ENCODE measurements around the gene C3AR1. TPM values are rescaled to one million over a fixed set of nuclear protein-coding genes. Genes with fewer than 3 reads are reported as not detected.

C3AR1 gene
- total RNA-seq, 2 experiments from 2014 or later, result 1.4 TPM

DNA sequence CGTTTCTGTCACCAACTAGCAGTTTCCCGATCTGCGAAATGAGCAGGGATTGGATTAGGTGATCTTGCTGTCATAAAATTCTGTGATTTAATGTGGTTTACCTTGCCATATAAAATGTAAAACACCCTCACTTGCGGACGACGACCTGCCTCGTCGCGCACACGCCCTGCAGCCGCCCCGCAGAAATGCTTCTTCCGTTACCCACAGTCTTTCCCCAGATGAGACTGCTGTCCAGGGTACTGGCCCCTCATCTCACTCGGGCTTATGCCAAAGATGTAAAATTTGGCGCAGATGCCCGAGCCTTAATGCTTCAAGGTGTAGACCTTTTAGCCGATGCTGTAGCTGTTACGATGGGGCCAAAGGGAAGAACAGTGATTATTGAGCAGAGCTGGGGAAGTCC is 51.3 kb downstream of the C3AR1 start:
- Histone ChIP-seq H3K4me1 (ENCODE audit: insufficient read depth, low read length) (peaks cover 14% of the 10 kb centered on the region), H3K27me3 (ENCODE audit: control insufficient read depth in 1 of 2, insufficient read depth in 2 of 2, low read length in 2 of 2) (peaks cover 15 to 19% of the 10 kb centered on the region in 2 experiments), H3K4me3 (ENCODE audit: low read length) (no peak overlapping the region), H3K27ac (ENCODE audit: low read depth in 1 of 2, low read length in 2 of 2) (no peak overlapping the region), H3K9me3 (ENCODE audit: control insufficient read depth in 1 of 2, insufficient read depth in 1 of 2, low read length in 2 of 2) (peaks cover 0 to 9% of the 10 kb centered on the region in 2 experiments), H3K36me3 (ENCODE audit: insufficient read depth, low read length) (no peaks in the 10 kb centered on the region)
- ChIA-PET CTCF (interaction anchor here (1.2 kb wide), 1 partner anchor 9 kb away, joined by 5 read pairs; no protein-coding TSS in a partner anchor), POLR2A (no interaction called here)
- Mint-ChIP-seq H3K27ac (no peak overlapping the region), H3K36me3 (ENCODE audit: low read depth) (no peaks in the 10 kb centered on the region), H3K4me3 (peak overlapping the region; percentile 25), H3K27me3 (peaks cover 44% of the 10 kb centered on the region), H3K9me3 (no peaks in the 10 kb centered on the region), H3K4me1 (ENCODE audit: low read depth) (peaks cover 5% of the 10 kb centered on the region)
- no peak for ATAC-seq (ENCODE audit: poor library complexity)
- no peak for DNase-seq
- intact Hi-C loops (cut with DNase I, micrococcal nuclease), result no loop called here
- TF ChIP-seq, protein P1, sequence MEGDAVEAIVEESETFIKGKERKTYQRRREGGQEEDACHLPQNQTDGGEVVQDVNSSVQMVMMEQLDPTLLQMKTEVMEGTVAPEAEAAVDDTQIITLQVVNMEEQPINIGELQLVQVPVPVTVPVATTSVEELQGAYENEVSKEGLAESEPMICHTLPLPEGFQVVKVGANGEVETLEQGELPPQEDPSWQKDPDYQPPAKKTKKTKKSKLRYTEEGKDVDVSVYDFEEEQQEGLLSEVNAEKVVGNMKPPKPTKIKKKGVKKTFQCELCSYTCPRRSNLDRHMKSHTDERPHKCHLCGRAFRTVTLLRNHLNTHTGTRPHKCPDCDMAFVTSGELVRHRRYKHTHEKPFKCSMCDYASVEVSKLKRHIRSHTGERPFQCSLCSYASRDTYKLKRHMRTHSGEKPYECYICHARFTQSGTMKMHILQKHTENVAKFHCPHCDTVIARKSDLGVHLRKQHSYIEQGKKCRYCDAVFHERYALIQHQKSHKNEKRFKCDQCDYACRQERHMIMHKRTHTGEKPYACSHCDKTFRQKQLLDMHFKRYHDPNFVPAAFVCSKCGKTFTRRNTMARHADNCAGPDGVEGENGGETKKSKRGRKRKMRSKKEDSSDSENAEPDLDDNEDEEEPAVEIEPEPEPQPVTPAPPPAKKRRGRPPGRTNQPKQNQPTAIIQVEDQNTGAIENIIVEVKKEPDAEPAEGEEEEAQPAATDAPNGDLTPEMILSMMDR (IDR thresholded peaks at IDR 0.05), result no peak

DNA sequence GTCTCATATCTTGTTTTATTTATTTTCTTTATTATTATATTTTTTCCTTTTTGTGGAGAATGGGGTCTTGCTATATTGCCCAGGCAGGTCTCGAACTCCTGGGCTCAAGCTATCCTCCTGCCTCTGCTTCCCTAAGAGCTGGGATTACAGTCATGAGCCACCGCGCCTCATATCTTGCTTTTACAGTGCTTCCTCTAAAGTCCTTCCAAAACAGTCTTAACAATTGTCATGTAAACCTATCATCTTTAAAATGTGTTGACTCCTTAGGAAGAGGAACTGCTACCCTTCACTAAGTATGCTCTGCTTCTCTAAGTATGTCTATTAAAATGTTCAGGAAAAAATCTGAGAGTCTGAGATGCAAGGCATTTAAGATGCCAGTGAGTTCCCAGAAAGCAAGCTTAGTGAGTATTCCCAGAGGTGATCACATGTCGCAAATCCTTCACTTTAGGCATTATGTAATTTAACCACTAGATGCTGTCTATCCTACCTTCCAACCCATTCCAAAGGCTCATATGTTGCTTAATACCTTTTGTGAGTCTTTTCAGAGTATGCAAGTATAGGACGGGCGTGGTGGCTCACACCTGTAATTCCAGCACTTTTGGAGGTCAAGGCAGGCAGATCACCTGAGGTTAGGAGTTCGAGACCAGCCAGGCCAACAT is 53.4 kb downstream of the C3AR1 start:
- Histone ChIP-seq H3K4me1 (ENCODE audit: insufficient read depth, low read length) (no peaks in the 10 kb centered on the region), H3K4me3 (ENCODE audit: low read length) (no peak overlapping the region), H3K27me3 (ENCODE audit: control insufficient read depth in 1 of 2, insufficient read depth in 2 of 2, low read length in 2 of 2) (peaks cover 13 to 15% of the 10 kb centered on the region in 2 experiments), H3K9me3 (ENCODE audit: control insufficient read depth in 1 of 2, insufficient read depth in 1 of 2, low read length in 2 of 2) (no peaks in the 10 kb centered on the region), H3K27ac (ENCODE audit: low read depth in 1 of 2, low read length in 2 of 2) (no peak overlapping the region), H3K36me3 (ENCODE audit: insufficient read depth, low read length) (no peaks in the 10 kb centered on the region)
- no peaks in the 10 kb centered on the region for H3K36me3 Mint-ChIP-seq (ENCODE audit: low read depth)
- TF ChIP-seq, protein P1 (IDR thresholded peaks at IDR 0.05), result no peak
- no peak overlapping the region for H3K4me3 Mint-ChIP-seq
- DNase-seq, result no peak
- no peak for ATAC-seq (ENCODE audit: poor library complexity)
- POLR2A ChIA-PET, result no interaction called here
- no peaks in the 10 kb centered on the region for H3K9me3 Mint-ChIP-seq
- H3K27me3 Mint-ChIP-seq, result peaks cover 39% of the 10 kb centered on the region
- intact Hi-C loops (cut with DNase I, micrococcal nuclease), result no loop called here
- H3K27ac Mint-ChIP-seq, result no peak overlapping the region
- CTCF ChIA-PET, result interaction anchor here (1.6 kb wide), 1 partner anchor 17 kb away, joined by 3 read pairs; no protein-coding TSS in a partner anchor
- H3K4me1 Mint-ChIP-seq (ENCODE audit: low read depth), result no peaks in the 10 kb centered on the region

DNA sequence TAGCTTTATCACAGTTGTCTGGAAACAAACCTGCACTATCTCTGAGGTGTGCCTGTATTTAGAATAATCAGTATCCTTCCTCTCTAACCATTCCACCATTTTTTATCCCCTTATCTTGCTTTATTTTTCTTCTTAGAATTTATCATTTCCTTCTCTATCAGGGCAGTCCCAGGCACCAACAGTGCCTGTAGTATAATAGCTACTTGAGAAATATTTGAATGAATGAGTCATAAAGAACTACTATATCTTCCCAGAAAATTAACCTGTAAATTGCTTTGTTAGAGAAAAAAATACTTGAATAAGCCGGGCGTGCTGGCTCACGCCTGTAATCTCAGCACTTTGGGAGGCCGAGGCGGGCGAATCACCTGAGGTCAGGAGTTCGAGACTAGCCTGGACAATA is 54.8 kb downstream of the C3AR1 start:
- Histone ChIP-seq H3K27me3 (ENCODE audit: control insufficient read depth in 1 of 2, insufficient read depth in 2 of 2, low read length in 2 of 2) (peaks cover 9% of the 10 kb centered on the region in 2 experiments), H3K27ac (ENCODE audit: low read depth in 1 of 2, low read length in 2 of 2) (no peak overlapping the region), H3K36me3 (ENCODE audit: insufficient read depth, low read length) (no peaks in the 10 kb centered on the region), H3K9me3 (ENCODE audit: control insufficient read depth in 1 of 2, insufficient read depth in 1 of 2, low read length in 2 of 2) (no peaks in the 10 kb centered on the region), H3K4me3 (ENCODE audit: low read length) (no peak overlapping the region), H3K4me1 (ENCODE audit: insufficient read depth, low read length) (no peaks in the 10 kb centered on the region)
- ATAC-seq (ENCODE audit: poor library complexity) (no peak), DNase-seq (no peak)
- Mint-ChIP-seq H3K9me3 (no peaks in the 10 kb centered on the region), H3K27me3 (peaks cover 30% of the 10 kb centered on the region), H3K4me3 (no peak overlapping the region), H3K27ac (no peak overlapping the region), H3K4me1 (ENCODE audit: low read depth) (no peaks in the 10 kb centered on the region), H3K36me3 (ENCODE audit: low read depth) (no peaks in the 10 kb centered on the region)
- CTCF ChIA-PET, result interaction anchor here (1.6 kb wide), 1 partner anchor 16 kb away, joined by 3 read pairs; no protein-coding TSS in a partner anchor
- intact Hi-C loops (cut with DNase I, micrococcal nuclease), result no loop called here
- TF ChIP-seq, protein P1 (IDR thresholded peaks at IDR 0.05), result no peak
- POLR2A ChIA-PET, result interaction anchor here (0.6 kb wide), 1 partner anchor 21 kb away, joined by 3 read pairs; the partner anchor contains the start of gene FOXJ2

Other genes with a start within 250 kb of the C3AR1 start
- under 1 TPM; 0.45 to 0.52 TPM for gene SLC2A14, start 193.4 kb downstream of the C3AR1 start, total RNA-seq
- gene SLC2A3, start 130.2 kb downstream of the C3AR1 start, total RNA-seq, result 100 to 1,000 TPM; 929 to 939 TPM
- gene FOXJ2, start 33.6 kb downstream of the C3AR1 start, total RNA-seq, result 10 to 100 TPM; 36.3 to 38.5 TPM
- 100 to 1,000 TPM; 119 to 121 TPM for gene NECAP1, start 15.9 kb upstream of the C3AR1 start, total RNA-seq
- gene CLEC4A, start 57.3 kb upstream of the C3AR1 start, total RNA-seq, result 1 to 10 TPM in 1 of 2 experiments, under 1 TPM in 1; 0.39 to 1.0 TPM
- gene ZNF705A, start 90.7 kb upstream of the C3AR1 start, total RNA-seq, result under 1 TPM in 1 of 2 experiments, not detected in 1; 0.08 TPM
- under 1 TPM; 0.30 to 0.47 TPM for gene FAM90A1, start 161.3 kb upstream of the C3AR1 start, total RNA-seq

All from CD4-positive, alpha-beta T cell (primary cell).